Daoy (cell line): Measurements from ENCODE around the gene BET1L. TPM values are rescaled to one million over a fixed set of nuclear protein-coding genes. Genes with fewer than 3 reads are reported as not detected.
"Not testable (repeated sequence)": the region's sequence is repeated elsewhere in the genome, so short reads cannot be mapped to it uniquely, and the experiment has no call there.

Source experiments
- DNase-seq: peaks from one replicate; pipeline ENCODE4 v3.0.0-alpha.2; 2015; ENCODE audit warnings: low read depth
- total RNA-seq: library from RNA; depleted of rRNA; stranded (reverse); fragments of >200 nt; shearing (Covaris generic); gene quantifications from 2 replicates; pipeline ENCODE4 v1.2.3, GENCODE V29; 2014; rRNA removed

Gene BET1L
- total RNA-seq, 1 experiment from 2014 or later, result 9.3 TPM

DNA sequence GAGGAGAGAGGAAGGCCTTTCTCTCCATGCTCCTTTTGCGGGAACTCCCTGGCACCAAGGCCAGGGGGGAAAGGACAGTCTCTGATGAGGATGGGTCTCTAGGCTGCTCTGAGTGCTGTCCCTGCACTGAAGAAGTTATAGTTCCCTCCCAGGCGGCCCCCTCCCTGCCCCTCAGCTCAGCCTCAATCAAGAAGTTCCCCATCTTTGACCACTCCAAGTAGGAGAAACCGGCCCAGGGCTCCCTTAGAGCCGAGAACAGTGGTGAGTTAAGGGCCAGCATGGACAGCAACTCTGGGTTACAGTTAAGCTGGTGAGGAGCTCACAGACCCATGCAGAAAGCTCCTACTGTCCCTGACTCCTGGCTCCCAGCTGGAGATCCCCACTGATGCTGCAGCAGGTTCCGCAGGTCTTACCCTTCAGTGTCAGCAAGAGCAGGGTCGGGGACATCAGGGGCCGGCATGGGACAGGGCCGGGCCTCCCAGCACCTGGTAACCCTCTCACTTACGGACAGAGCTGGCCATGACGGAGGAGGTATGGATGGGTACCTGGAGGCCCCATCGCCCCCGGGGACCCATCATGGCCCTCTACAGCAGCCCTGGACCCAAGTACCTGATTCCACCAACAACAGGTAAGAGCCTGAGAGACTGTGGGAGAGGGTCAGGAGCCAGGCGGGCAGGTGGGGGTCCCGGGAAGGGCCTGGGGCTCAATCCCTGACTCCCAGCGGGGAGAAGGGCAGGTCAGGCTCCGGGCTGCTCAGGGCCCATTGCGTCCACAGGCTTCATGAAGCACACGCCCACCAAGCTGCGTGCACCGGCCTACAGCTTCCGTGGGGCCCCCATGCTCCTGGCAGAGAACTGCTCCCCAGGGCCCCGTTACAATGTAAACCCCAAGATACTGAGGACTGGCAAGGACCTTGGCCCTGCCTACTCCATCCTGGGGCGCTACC is 10.1 kb downstream of the BET1L start:
- DNase-seq, result no peak

DNA sequence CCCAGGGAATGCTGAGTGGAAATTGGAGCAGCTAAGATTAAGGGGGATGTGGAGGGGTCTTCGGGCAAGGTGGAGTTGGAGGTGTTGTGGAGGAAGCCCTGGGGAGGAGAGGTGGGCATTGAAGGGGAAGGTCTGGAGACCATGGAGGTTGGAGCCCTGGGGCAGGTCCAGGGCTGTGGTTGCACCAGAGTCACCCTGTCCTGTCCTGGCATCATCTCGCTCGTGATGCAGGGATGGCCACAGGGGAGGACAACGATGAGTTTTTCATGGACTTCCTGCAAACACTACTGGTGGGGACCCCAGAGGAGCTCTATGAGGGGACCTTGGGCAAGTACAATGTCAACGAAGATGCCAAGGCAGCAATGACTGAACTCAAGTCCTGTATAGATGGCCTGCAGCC is 13.7 kb downstream of the BET1L start:
- not testable (repeated sequence) for DNase-seq

DNA sequence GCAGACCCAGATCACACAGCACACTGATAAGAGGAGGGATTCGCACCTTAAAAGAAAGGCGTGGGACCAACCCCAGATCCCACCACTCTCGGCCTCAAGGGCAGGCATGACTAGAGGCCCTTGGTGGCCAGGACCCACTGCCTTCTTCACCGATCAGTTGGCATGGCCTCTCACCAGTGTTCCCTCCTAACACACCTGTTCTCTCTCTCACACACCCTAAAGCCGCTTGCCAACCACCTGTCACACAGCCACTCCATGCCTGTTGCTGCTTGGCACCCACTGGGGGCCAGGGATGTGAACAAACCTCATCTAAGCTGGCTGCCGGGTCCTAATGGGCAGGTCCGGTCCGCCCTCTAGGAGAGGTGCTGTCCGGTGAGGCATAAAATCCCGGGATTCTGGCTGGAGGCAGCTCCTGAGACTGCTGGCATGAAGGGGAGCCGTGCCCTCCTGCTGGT is 14.5 kb downstream of the BET1L start, which contains the start of gene SCGB1C1:
TSS of gene SCGB1C1 (plus strand) at position 405 of the 455 bp plus-strand sequence. CDS start at position 427, 22 bp downstream.
- not testable (repeated sequence) for DNase-seq

DNA sequence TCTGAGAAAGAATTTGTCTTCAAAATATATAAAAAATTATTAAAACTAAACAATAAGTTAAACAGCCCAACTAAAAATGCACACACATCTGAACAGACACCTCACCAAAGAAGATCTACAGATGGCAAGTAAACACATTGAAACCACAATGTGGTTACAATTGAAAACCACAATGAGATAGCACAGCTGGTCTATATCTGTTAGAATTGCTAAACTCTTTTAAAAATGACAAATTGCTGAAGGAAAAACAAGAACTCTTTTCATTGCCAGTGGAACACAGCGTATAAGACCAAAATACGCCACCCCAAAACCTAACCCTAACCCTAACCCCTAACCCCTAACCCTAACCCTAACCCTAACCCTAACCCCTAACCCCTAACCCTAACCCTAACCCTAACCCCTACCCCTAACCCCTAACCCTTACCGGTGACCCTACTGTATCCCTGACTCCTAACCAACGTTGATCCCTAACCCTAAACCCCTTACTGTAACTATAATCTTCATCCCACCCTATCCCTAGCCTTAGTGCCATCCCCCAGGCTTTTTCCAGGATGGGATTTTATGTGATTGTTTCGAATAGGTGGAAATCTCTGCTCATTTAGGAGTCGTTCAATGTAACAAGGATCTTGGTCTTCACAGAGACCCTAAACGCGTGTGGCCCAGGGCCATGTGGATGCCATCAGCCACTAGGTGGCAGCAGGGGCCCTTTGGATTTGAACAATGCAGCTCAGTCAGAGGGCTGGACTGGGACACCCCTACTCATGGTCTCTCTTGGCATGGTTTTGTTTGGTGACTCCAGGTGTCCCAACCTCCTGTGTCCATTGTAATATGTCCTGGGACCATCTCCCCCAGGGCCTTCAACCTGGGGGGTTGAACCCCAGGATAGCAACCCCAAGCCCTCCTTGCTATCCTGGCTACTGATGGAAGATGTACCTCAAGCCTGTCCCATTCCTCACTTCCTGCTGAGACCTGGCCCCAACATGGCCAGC is 15.4 kb downstream of the BET1L start:
- not testable (repeated sequence) for DNase-seq

DNA sequence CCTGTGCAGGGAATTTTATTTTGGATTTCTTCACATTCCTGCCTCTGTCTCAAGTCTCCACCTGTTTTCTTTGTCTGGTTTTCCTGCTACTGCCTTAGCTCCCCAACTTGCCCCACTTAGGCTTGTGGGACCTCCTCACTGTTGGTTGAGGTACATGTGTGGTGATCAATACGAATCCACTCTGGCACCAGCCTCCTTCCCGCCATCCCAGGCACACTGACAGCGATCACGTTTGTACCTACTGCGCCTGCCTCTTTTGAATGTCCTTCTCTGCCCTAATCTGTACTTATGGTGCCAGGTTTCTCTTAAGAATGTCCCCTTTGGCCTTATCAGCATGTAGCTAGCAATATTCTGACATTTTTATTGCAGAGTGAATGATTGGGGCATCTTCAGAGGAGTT is 16.7 kb downstream of the BET1L start:
- DNase-seq, result not testable (repeated sequence)

DNA sequence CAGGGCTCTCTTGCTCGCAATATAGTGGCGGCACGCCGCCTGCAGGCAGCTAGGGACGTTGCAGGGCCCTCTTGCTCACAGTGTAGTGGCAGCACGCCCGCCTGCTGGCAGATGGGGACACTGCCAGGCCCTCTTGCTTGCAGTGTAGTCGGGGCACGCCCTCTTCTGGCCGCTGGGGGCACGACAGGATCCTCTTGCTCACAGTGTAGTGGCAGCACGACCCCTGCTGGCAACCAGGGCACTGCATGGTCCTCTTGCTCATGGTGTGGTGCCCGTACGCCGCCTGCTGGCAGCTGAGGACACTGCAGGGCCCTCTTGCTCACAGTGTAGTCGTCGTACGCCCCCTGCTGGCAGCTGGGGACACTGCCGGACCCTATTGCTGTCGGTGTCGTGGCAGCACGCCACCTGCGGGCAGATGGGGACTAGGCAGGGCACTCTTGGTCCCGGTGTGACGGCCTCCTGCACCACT is 17.3 kb downstream of the BET1L start:
- not testable (repeated sequence) for DNase-seq

DNA sequence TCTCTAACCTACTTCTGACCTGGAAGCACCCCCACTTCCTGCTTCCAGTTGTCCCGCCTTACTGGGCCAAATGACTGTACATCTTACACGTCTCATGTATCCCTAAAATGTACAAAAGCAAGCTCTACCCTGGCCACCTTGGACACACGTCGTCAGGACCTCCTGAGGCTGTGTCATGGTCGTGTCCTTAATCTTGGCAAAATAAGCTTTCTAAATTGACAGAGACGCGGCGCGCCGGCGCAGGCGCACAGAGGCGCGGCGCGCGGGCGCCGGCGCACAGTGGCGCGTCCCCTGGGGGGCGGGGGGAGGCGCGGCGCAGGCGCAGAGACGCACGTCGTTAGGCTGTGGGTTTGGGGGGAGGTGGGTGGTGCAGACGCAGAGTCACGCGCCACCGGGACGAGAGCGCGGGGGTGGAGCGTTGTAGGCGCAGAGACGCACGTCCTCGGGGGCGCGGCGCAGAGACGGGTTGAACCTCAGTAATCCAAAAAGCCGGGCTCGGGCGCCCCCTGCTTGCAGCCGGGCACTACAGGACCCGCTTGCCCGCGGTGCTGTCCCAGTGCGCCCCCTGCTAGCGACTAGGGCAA is 17.9 kb downstream of the BET1L start:
- DNase-seq, result not testable (repeated sequence)

DNA sequence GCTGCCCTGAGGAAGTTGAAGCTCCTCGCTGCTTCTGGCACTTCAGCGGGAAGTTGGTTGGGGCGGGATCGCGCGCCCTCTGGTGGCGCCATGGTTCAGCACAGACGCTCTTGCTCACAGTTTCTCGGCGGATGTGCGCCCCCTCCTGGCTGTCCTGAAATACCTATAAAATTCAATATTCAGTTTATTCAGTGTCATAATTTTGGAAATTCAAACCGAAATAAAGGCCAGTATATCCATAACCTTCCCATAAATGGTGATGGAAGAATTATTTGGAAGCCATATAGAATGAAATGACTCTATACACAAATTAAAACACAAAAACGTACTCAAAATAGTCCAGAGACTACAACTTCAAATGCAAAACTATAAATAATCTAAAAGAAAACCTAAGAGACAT is 27.0 kb downstream of the BET1L start:
- DNase-seq, result not testable (repeated sequence)

Other genes starting within 250 kb of the BET1L start
- gene SCGB1C1, start 14.3 kb downstream of the BET1L start, total RNA-seq, result not detected in 2 replicates
- gene RIC8A, start 309 bp upstream of the BET1L start, total RNA-seq, result 116 and 130 TPM in 2 replicates
- gene SIRT3, start 28.9 kb upstream of the BET1L start, total RNA-seq, result 4.9 and 5.4 TPM in 2 replicates
- gene PSMD13, start 29.6 kb upstream of the BET1L start, total RNA-seq, result 334 and 350 TPM in 2 replicates
- not detected in 2 replicates for gene NLRP6, start 71.0 kb upstream of the BET1L start, total RNA-seq
- 0.42 and 1.4 TPM in 2 replicates for gene PGGHG, start 81.7 kb upstream of the BET1L start, total RNA-seq
- gene IFITM5, start 92.1 kb upstream of the BET1L start, total RNA-seq, result not detected in 2 replicates
- gene IFITM2, start 100.4 kb upstream of the BET1L start, total RNA-seq, result 1.2 and 6.1 TPM in 2 replicates
- gene IFITM1, start 106.6 kb upstream of the BET1L start, total RNA-seq, result 1.2 TPM in 2 replicates
- 16.9 and 22.8 TPM in 2 replicates for gene IFITM3, start 113.5 kb upstream of the BET1L start, total RNA-seq
- 3.0 and 4.9 TPM in 2 replicates for gene B4GALNT4, start 162.1 kb upstream of the BET1L start, total RNA-seq
- gene PKP3, start 186.8 kb upstream of the BET1L start, total RNA-seq, result 7.3 and 22.9 TPM in 2 replicates
- 10.5 and 25.8 TPM in 2 replicates for gene SIGIRR, start 207.6 kb upstream of the BET1L start, total RNA-seq
- gene ANO9, start 234.6 kb upstream of the BET1L start, total RNA-seq, result 0.17 TPM in 1 of 2 replicates, not detected in the other
- 16.2 and 24.4 TPM in 2 replicates for gene PTDSS2, start 242.9 kb upstream of the BET1L start, total RNA-seq